SK-N-SH (cell line): Measurements from ENCODE around the gene SLC16A12.

ENCODE experiments used
- CHD2 ChIP-seq: fragments of 150-350 bp; IDR thresholded peaks from 2 replicates; pipeline ENCODE4 v1.6.1; 2018; ENCODE audit warnings: low read length; ENCODE audit not compliant: partially characterized antibody
- CTCF ChIP-seq: fragments of 200-600 bp; sonication (generic); IDR thresholded peaks from 2 replicates; pipeline ENCODE4 v1.6.1; 2017; ENCODE audit warnings: antibody characterized with exemption, mild to moderate bottlenecking, moderate library complexity
- EP300 ChIP-seq, 2 experiments: IDR thresholded peaks; 2 replicates each; pipeline versions ENCODE4 v1.4.0 to v1.6.1; 2012; ENCODE audit warnings: borderline replicate concordance in 1 of 2, low read depth in 1 of 2, low read length in 1 of 2
- FOXJ3 ChIP-seq: sonication (generic); formaldehyde crosslinking; IDR thresholded peaks from 2 replicates; pipeline ENCODE4 v1.5.1; 2020; ENCODE audit warnings: mild to moderate bottlenecking, missing genetic modification reagents
- FOXM1 ChIP-seq: IDR thresholded peaks from 2 replicates; pipeline ENCODE4 v1.4.0; 2012; ENCODE audit warnings: low read depth, mild to moderate bottlenecking
- GABPA ChIP-seq: IDR thresholded peaks from 2 replicates; pipeline ENCODE4 v1.4.0; 2012; ENCODE audit warnings: low read depth, mild to moderate bottlenecking
- JUND ChIP-seq: IDR thresholded peaks from 2 replicates; pipeline ENCODE4 v1.4.0; 2012
- MAX ChIP-seq: IDR thresholded peaks from 2 replicates; pipeline ENCODE4 v1.4.0; 2012; ENCODE audit warnings: low read depth
- NFIC ChIP-seq: IDR thresholded peaks from 2 replicates; pipeline ENCODE4 v1.4.0; 2012; ENCODE audit warnings: borderline replicate concordance
- NRF1 ChIP-seq: IDR thresholded peaks from 2 replicates; pipeline ENCODE4 v1.6.1; 2012; ENCODE audit warnings: low read depth, mild to moderate bottlenecking, low read length
- POLR2AphosphoS5 ChIP-seq: IDR thresholded peaks from 2 replicates; pipeline ENCODE4 v1.6.1; 2012; ENCODE audit warnings: low read depth, low read length
- REST ChIP-seq: IDR thresholded peaks from 2 replicates; pipeline ENCODE4 v1.6.1; 2012; ENCODE audit warnings: mild to moderate bottlenecking, low read depth, low read length, moderate library complexity
- SIN3A ChIP-seq: IDR thresholded peaks from 2 replicates; pipeline ENCODE4 v1.6.1; 2012; ENCODE audit warnings: low read depth, mild to moderate bottlenecking, low read length, moderate library complexity, borderline replicate concordance
- SMC3 ChIP-seq: IDR thresholded peaks from 2 replicates; pipeline ENCODE4 v1.6.1; 2012; ENCODE audit warnings: low read depth, low read length, improper control_type of control experiment

GRCh38 chr10:89563861-89564478, 28.6 kb upstream of the SLC16A12 start:
- peak; percentile 83 for TF ChIP-seq SMC3
- peak; percentile 79 for TF ChIP-seq CTCF
- TF ChIP-seq GABPA = no peak
- TF ChIP-seq POLR2AphosphoS5 = no peak
- no peak for TF ChIP-seq SIN3A
- no peak for TF ChIP-seq MAX
- no peak for TF ChIP-seq FOXJ3 (CRISPR knock-in tag)
- no peak for TF ChIP-seq CHD2
- no peak for TF ChIP-seq REST
- TF ChIP-seq JUND = no peak
- TF ChIP-seq FOXM1 = no peak
- TF ChIP-seq NRF1 = no peak
- TF ChIP-seq EP300 (IDR thresholded peaks at IDR 0.05; ENCODE audit: borderline replicate concordance in 1 of 2, low read depth in 1 of 2, low read length in 1 of 2) = no peak
- no peak for TF ChIP-seq NFIC
